Measurements from ENCODE around the gene ZNF576.
"Not testable (repeated sequence)": the region's sequence is repeated elsewhere in the genome, so short reads cannot be mapped to it uniquely, and the experiment has no call there.

Gene ZNF576

GRCh38 chr19:43599635-43600295 is 3.4 kb downstream of the ZNF576 start:
- no peak for DNase-seq (ENCODE audit: low read depth in 3 of 3)

GRCh38 chr19:43600326-43600725 is 3.9 kb downstream of the ZNF576 start:
- not testable (repeated sequence) for DNase-seq (ENCODE audit: low read depth in 3 of 3)

GRCh38 chr19:43605875-43606568 is 9.6 kb downstream of the ZNF576 start:
- DNase-seq (ENCODE audit: low read depth in 3 of 3): no peak

GRCh38 chr19:43606569-43607229 is 10.3 kb downstream of the ZNF576 start:
- DNase-seq (ENCODE audit: low read depth in 3 of 3): no peak

GRCh38 chr19:43607238-43608205 is 11.1 kb downstream of the ZNF576 start:
- DNase-seq (ENCODE audit: low read depth in 3 of 3): no peak

GRCh38 chr19:43609872-43610271 is 13.5 kb downstream of the ZNF576 start:
- no peak for DNase-seq (ENCODE audit: low read depth in 3 of 3)

- DNase-seq (ENCODE audit: low read depth in 3 of 3): no peak
Measured at GRCh38 chr19:43610493-43610892, 14.1 kb downstream of the ZNF576 start.

GRCh38 chr19:43611788-43612187 is 15.4 kb downstream of the ZNF576 start, which contains the start of gene SRRM5:
Gene SRRM5 (plus strand): TSS chr19:43612088. CDS start chr19:43612122, 34 bp downstream.
- no peak for DNase-seq (ENCODE audit: low read depth in 3 of 3)

GRCh38 chr19:43612374-43612773 is 16.0 kb downstream of the ZNF576 start:
- no peak for DNase-seq (ENCODE audit: low read depth in 3 of 3)

GRCh38 chr19:43616306-43616705 is 19.9 kb downstream of the ZNF576 start:
- DNase-seq (ENCODE audit: low read depth in 3 of 3): no peak

- DNase-seq (ENCODE audit: low read depth in 3 of 3): no peak
Measured at GRCh38 chr19:43616954-43617353, 20.6 kb downstream of the ZNF576 start.

- peak in 2 of 3 experiments; percentile 27 to 49 for DNase-seq (ENCODE audit: low read depth in 3 of 3)
Measured at GRCh38 chr19:43618921-43619261, 22.5 kb downstream of the ZNF576 start.

- peak; percentile 77 to 85 (median 79) for DNase-seq (ENCODE audit: low read depth in 3 of 3)
Measured at GRCh38 chr19:43619262-43620060, 23.1 kb downstream of the ZNF576 start, which contains the start of gene ZNF428. Gene ZNF428 (minus strand): TSS chr19:43619629. CDS start chr19:43614304, 5,325 bp downstream.

- peak in 1 of 3 experiments; percentile 87 for DNase-seq (ENCODE audit: low read depth in 3 of 3)
Measured at GRCh38 chr19:43620061-43621001, 23.9 kb downstream of the ZNF576 start.

- no peak for DNase-seq (ENCODE audit: low read depth in 3 of 3)
Measured at GRCh38 chr19:43622070-43622469, 25.7 kb downstream of the ZNF576 start.

- no peak for DNase-seq (ENCODE audit: low read depth in 3 of 3)
Measured at GRCh38 chr19:43622956-43623355, 26.6 kb downstream of the ZNF576 start.

- peak in 1 of 3 experiments; percentile 23 for DNase-seq (ENCODE audit: low read depth in 3 of 3)
Measured at GRCh38 chr19:43623889-43624670, 27.7 kb downstream of the ZNF576 start.

- peak; percentile 66 to 90 (median 67) for DNase-seq (ENCODE audit: low read depth in 3 of 3)
Measured at GRCh38 chr19:43624933-43625332, 28.5 kb downstream of the ZNF576 start.
